GM12892 (cell line): ENCODE results near the gene DIDO1.

Source experiments
- DNase-seq: peaks from one replicate; pipeline ENCODE4 v3.0.0; 2011; ENCODE audit not compliant: insufficient read length
- FAIRE-seq: peaks from 2 replicates; lab custom pipeline; 2011; peaks lifted over from hg19 to GRCh38; lab: Jason Lieb, UNC
- POLR2A ChIP-seq: IDR thresholded peaks from 2 replicates; pipeline ENCODE4 v1.6.1; 2011; ENCODE audit warnings: low read depth, low read length, control low read depth
- POLR2AphosphoS5 ChIP-seq: IDR thresholded peaks from 2 replicates; pipeline ENCODE4 v1.6.1; 2011; ENCODE audit warnings: low read depth, low read length, control low read depth
- TAF1 ChIP-seq: IDR thresholded peaks from 2 replicates; pipeline ENCODE4 v1.6.1; 2011; ENCODE audit warnings: low read depth, mild to moderate bottlenecking, control low read depth, low read length, borderline replicate concordance

Gene DIDO1

GRCh38 chr20:62968378-62969178 is 42.3 kb upstream of the DIDO1 start:
- TF ChIP-seq TAF1 = no peak
- no peak for TF ChIP-seq POLR2AphosphoS5
- no peak for TF ChIP-seq POLR2A
- no peak for DNase-seq
- no peak for FAIRE-seq

- DNase-seq = no peak
- FAIRE-seq = no peak
- no peak for TF ChIP-seq TAF1
- TF ChIP-seq POLR2A = no peak
- no peak for TF ChIP-seq POLR2AphosphoS5
These were observed 41.5 kb upstream of the DIDO1 start for GRCh38 chr20:62967628-62968351.

- DNase-seq = no peak
- TF ChIP-seq POLR2A (no peak), TAF1 (no peak), POLR2AphosphoS5 (no peak)
- no peak for FAIRE-seq
These were observed 40.8 kb upstream of the DIDO1 start for GRCh38 chr20:62967149-62967501.

- DNase-seq = no peak
- TF ChIP-seq POLR2AphosphoS5 = no peak
- TF ChIP-seq POLR2A = no peak
- TF ChIP-seq TAF1 = no peak
- no peak for FAIRE-seq
These were observed 40.2 kb upstream of the DIDO1 start for GRCh38 chr20:62966212-62967148.

- FAIRE-seq (no peak), DNase-seq (no peak)
- TF ChIP-seq POLR2AphosphoS5 (no peak), TAF1 (no peak), POLR2A (no peak)
These were observed 39.1 kb upstream of the DIDO1 start for GRCh38 chr20:62965363-62965771.

GRCh38 chr20:62964700-62965099 is 38.4 kb upstream of the DIDO1 start:
- DNase-seq = no peak
- no peak for TF ChIP-seq POLR2AphosphoS5
- no peak for TF ChIP-seq TAF1
- TF ChIP-seq POLR2A = no peak
- FAIRE-seq = no peak

- DNase-seq (no peak), FAIRE-seq (no peak)
- TF ChIP-seq POLR2A (no peak), POLR2AphosphoS5 (no peak), TAF1 (no peak)
These were observed 37.5 kb upstream of the DIDO1 start for GRCh38 chr20:62963614-62964397.

- FAIRE-seq = no peak
- DNase-seq = no peak
These were observed 36.7 kb upstream of the DIDO1 start for GRCh38 chr20:62962891-62963613.

GRCh38 chr20:62962221-62962879 is 36.0 kb upstream of the DIDO1 start:
- TF ChIP-seq POLR2AphosphoS5 = no peak
- TF ChIP-seq POLR2A = no peak
- TF ChIP-seq TAF1 = no peak
- no peak for DNase-seq
- no peak for FAIRE-seq

More at GRCh38 chr20:62962891-62963613, 36.7 kb upstream of the DIDO1 start:
- no peak for TF ChIP-seq TAF1
- no peak for TF ChIP-seq POLR2AphosphoS5
- no peak for TF ChIP-seq POLR2A

- DNase-seq (no peak), FAIRE-seq (no peak)
- TF ChIP-seq POLR2AphosphoS5 (no peak), TAF1 (no peak), POLR2A (no peak)
These were observed 35.5 kb upstream of the DIDO1 start for GRCh38 chr20:62961799-62962198.
